Thyroid gland (tissue), 4 donors: Measurements from ENCODE around the gene TGM4.

Experiments
- POLR2A ChIP-seq, 2 donors: fragments of 450-650 bp; IDR thresholded peaks; one replicate each; pipeline ENCODE4 v1.6.1; 2017; ENCODE audit warnings: antibody characterized with exemption in 2 of 2, mild to moderate bottlenecking in 2 of 2, moderate library complexity in 1 of 2
- TF ChIP-seq, protein P1 (sequence below), 6 experiments: fragments of 200-600 bp in 3 of 6; fragments of 450-650 bp in 3 of 6; sonication (generic) in 3 of 6; IDR thresholded peaks; one replicate each; pipeline ENCODE4 v1.5.1; 2016 to 2019; ENCODE audit warnings: antibody characterized with exemption in 6 of 6, mild to moderate bottlenecking in 2 of 6, inconsistent platforms in 1 of 6, moderate library complexity in 1 of 6

DNA sequence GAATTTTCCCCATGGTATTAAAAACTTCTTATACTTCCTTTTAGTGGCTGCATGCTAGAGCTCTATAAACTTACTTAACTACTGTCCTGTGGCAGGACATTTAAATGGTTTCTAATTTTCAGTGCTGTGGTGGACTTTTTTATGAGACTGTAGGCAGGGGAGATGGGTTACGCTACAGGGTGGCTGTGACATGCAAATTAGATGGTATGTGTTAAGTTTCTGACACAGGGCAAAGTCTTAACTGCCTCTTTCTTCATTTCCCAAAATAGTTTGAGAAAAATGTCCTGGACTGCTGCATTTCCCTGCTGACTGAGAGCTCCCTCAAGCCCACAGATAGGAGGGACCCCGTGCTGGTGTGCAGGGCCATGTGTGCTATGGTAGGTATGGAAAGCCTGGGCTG is 22.0 kb downstream of the TGM4 start:
- TF ChIP-seq, protein P1, sequence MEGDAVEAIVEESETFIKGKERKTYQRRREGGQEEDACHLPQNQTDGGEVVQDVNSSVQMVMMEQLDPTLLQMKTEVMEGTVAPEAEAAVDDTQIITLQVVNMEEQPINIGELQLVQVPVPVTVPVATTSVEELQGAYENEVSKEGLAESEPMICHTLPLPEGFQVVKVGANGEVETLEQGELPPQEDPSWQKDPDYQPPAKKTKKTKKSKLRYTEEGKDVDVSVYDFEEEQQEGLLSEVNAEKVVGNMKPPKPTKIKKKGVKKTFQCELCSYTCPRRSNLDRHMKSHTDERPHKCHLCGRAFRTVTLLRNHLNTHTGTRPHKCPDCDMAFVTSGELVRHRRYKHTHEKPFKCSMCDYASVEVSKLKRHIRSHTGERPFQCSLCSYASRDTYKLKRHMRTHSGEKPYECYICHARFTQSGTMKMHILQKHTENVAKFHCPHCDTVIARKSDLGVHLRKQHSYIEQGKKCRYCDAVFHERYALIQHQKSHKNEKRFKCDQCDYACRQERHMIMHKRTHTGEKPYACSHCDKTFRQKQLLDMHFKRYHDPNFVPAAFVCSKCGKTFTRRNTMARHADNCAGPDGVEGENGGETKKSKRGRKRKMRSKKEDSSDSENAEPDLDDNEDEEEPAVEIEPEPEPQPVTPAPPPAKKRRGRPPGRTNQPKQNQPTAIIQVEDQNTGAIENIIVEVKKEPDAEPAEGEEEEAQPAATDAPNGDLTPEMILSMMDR (IDR thresholded peaks at IDR 0.05): no peak
- no peak for TF ChIP-seq POLR2A (IDR thresholded peaks at IDR 0.05)
